AML-193 (cell line): ENCODE measurements around the gene CCT8L2.
"Not testable (repeated sequence)": the region's sequence is repeated elsewhere in the genome, so short reads cannot be mapped to it uniquely, and the experiment has no call there.

ENCODE experiments used
- DNase-seq, 2 experiments: peaks; one replicate each; lab custom pipeline; 2025; lab: John Stamatoyannopoulos, UW

The CCT8L2 gene, protein sequence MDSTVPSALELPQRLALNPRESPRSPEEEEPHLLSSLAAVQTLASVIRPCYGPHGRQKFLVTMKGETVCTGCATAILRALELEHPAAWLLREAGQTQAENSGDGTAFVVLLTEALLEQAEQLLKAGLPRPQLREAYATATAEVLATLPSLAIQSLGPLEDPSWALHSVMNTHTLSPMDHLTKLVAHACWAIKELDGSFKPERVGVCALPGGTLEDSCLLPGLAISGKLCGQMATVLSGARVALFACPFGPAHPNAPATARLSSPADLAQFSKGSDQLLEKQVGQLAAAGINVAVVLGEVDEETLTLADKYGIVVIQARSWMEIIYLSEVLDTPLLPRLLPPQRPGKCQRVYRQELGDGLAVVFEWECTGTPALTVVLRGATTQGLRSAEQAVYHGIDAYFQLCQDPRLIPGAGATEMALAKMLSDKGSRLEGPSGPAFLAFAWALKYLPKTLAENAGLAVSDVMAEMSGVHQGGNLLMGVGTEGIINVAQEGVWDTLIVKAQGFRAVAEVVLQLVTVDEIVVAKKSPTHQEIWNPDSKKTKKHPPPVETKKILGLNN

GRCh38 chr22:16592710-16593109 is at the start of gene CCT8L2:
Gene CCT8L2, minus strand, starts transcription at chr22:16592810. Its CDS starts 260 bp downstream, at chr22:16592550.
- DNase-seq, result not testable (repeated sequence)

DNA sequence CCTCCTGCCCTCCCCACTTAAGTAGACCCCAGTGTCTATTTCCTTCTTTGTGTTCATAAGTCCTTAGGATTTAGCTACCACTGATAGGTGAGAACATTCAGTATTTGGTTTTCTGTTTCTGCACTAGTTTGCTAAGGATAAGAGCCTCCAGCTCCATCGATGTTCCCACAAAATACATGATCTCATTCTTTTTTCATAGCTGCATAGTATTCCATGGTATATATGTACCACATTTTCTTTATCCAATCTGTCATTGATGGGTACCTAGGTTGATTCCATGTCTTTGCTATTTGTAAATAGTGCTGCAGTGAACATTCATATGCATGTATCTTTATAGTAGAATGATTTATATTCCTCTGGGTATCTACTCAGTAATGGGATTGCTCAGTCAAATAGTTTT is 42.8 kb upstream of the CCT8L2 start:
- not testable (repeated sequence) for DNase-seq

DNA sequence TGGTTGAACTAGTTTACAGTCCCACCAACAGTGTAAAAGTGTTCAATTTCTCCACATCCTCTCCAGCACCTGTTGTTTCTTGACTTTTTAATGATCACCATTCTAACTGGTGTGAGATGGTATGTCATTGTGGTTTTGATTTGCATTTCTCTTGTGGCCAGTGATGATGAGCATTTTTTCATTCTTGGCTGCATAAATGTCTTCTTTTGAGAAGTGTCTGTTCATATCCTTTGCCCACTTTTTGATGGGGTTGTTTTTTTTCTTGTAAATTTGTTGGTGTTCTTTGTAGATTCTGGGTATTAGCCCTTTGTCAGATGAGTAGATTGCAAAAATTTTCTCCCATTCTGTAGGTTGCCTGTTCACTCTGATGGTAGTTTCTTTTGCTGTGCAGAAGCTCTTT is 41.5 kb upstream of the CCT8L2 start:
- DNase-seq, result not testable (repeated sequence)

DNA sequence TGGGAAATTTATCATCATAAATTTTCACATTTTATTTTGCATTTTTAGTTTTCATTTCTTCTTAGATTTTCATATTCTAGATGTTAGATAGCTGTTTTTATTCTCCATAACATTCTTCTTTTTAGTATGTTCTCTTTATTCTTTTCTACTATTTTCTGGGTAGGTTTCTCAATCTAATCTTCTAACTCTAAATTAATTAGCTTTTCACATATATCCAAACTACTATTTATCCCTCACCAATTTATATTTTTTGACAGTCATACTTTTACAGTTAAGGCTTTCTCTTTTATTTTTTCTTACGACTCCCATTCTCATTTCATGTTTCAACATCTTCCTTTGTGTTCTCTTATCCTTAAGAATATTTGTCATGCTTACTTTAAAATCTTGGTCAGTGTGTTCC is 35.9 kb upstream of the CCT8L2 start:
- not testable (repeated sequence) for DNase-seq

GRCh38 chr22:16625018-16625417 is 32.4 kb upstream of the CCT8L2 start:
- DNase-seq, result not testable (repeated sequence)

DNA sequence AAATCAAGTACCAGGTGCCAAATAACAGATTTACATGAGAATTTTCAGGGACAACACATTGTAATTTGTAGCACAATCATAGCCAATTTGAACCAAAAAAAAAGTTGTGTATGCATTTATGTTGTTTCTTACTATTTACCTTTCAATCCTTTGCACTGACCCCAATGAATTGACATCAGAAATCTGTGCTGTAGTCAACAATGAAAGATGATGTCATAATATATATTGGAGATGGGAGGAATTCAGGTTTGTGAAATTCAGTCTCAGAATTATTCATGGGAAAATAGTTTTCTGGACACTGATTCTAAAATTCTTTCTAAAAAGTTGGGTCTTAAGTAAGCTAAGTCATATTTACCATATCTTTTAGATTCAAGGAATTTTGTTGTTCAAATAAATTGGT is 31.0 kb upstream of the CCT8L2 start:
- DNase-seq, result not testable (repeated sequence)

- not testable (repeated sequence) for DNase-seq
Observed at GRCh38 chr22:16617516-16617915, 24.9 kb upstream of the CCT8L2 start.

DNA sequence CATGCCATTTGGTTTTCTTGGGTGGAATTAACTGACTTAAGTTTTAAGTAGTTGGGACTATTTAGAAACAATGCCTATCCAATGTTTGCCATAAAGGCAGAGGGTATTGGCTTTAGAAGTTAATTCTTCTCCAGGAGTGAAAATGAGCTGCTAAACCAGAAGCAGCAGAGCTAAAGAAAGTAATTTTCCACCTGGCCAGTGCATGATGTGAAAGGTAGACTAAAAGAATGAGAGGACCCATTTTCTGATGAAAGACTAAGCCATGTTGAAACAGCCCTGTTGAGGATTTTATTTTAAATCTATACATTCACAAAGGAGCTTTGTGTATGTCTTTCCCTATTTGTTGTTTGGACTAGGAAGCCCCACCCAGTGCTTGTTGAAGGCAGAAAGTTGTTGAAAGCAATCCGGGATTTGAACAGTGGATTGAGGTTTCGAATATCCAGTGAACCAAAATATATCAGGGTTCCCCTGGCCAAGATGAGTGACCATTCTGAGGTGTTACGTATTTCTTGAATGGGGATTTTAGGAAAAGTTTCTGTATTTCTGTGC is 23.9 kb upstream of the CCT8L2 start:
- DNase-seq, result not testable (repeated sequence)

GRCh38 chr22:16615606-16616245 is 23.1 kb upstream of the CCT8L2 start:
- not testable (repeated sequence) for DNase-seq

GRCh38 chr22:16609548-16610261 is 17.1 kb upstream of the CCT8L2 start:
- no peak for DNase-seq

GRCh38 chr22:16608931-16609330 is 16.3 kb upstream of the CCT8L2 start:
- no peak for DNase-seq

GRCh38 chr22:16604257-16604998 is 11.8 kb upstream of the CCT8L2 start:
- not testable (repeated sequence) for DNase-seq

GRCh38 chr22:16603770-16604242 is 11.2 kb upstream of the CCT8L2 start:
- not testable (repeated sequence) for DNase-seq

- DNase-seq, result no peak
Observed at GRCh38 chr22:16603448-16603768, 10.8 kb upstream of the CCT8L2 start.

- DNase-seq, result not testable (repeated sequence)
Observed at GRCh38 chr22:16602728-16603447, 10.3 kb upstream of the CCT8L2 start.

GRCh38 chr22:16602224-16602727 is 9.7 kb upstream of the CCT8L2 start:
- not testable (repeated sequence) for DNase-seq

DNA sequence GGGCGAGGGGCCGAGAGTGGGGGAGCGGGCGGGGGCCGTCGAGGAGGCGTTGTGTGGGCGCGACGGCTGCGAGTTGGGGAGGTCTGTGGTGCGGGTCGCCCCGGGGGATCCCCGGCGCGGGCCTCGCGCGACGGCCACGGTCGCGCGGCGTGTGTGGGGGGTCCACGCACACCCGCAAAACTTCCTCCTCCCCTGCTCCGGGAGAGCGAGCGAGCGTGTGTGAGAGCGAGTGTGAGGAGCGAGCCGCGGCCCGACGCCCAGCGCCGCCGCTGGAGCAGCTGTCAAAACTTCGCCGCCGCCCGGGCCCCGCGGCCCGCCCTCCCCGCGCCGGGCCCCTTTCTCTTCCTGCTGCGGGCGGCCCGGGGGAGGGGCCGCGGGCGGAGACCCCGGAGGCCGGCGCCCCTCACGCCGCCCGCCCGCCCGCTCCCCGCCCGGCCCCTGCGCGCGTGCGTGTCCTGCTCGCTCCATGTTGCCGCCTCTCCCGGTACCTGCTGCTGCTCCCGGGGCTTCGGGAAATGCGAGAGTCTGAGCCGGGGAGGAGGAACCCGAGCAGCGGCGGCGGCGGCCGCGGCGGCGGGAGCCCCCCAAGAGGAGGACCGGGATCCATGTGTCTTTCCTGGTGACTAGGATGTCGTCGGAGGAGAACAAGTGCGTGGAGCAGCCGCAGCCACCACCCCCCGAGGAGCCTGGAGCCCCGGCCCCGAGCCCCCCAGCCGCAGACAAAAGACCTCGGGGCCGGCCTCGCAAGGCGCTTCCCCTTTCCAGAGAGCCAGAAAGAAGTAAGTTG is 9.0 kb upstream of the CCT8L2 start:
- no peak for DNase-seq

DNA sequence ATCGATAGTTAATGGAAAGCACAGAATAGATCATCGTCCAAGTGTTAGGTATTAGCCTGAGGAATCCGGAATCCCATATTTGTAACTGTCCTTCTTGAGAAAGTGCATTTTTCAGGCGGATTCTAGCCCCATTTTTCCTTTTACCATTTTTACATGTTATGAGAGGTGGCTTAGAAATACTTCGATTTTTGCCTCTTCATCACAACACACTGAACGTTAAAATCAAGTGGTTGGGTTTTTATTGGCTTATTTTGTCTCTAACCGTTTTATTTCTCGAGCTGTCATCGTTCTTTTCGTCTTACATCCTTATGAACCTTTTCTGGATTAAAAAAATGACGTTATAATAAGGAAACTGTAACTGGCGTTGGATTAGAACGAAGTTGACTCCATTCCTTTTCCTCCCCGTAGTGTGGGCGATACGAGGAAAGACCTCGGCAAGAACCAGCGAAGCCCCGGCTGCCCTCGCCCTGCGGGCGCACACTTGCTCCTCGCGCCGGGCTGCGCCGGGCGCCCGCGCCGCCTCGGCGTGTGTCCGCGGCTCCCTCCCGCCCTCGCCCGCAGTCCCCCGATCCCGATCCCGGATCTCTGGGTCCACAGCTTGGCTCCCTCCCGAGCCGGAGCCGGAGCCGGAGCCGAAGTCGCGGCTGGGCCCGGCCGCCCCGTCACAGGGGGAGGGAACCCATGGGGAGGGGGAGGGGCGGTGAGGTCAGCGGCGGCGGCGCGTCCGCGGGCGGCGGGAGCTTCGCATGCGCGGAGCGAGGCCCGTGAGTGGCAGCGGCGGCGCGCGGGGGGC is 8.2 kb upstream of the CCT8L2 start:
- not testable (repeated sequence) for DNase-seq

DNA sequence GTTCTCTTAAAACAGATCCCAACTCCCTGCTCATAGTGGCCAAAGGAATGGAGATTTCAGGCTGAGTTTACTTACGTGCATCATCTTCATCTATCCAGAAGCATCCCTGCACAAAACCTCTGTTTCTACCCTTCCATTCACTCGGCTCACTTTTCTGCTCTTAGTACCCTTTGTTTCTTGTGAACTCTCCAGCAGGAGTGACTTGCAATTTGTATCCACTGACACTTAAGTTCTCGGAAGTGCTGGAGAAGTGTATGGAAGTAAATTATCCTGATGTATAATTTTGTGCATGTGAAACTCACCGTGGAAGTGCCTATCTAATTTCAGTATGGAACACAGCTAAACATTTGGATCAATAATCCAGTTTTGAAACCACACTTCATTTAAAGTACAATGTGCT is 7.0 kb upstream of the CCT8L2 start:
- not testable (repeated sequence) for DNase-seq
